Measurements from ENCODE around the gene TANK.
"Not testable (repeated sequence)": the region's sequence is repeated elsewhere in the genome, so short reads cannot be mapped to it uniquely, and the experiment has no call there.

Gene TANK

DNA sequence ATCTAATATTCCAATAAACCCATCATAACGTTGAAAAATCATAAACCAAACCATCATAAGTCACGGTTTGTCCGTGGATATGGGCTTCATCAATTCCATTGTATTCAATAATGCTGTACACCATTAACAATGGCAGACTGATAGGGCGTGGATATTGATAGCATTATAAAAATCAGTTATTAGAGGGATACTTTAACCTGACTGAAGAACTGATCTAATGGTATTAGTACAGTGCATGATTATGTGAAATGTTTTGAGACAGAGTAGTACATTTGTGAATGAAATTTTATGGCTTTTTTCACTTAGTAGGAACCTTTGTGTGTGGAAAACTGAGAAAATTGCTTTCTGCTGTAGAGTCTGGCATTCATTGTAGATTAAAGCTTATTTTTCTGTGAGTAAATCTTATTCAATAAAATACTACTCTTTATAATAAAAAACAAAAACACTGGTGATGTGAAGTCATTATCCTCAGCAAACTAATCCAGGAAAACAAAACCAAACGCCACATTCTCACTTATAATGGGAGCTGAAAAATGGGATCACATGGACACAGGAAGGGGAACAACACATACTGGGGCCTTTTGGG is 119.1 kb downstream of the TANK start:
- DNase-seq, result not testable (repeated sequence)

DNA sequence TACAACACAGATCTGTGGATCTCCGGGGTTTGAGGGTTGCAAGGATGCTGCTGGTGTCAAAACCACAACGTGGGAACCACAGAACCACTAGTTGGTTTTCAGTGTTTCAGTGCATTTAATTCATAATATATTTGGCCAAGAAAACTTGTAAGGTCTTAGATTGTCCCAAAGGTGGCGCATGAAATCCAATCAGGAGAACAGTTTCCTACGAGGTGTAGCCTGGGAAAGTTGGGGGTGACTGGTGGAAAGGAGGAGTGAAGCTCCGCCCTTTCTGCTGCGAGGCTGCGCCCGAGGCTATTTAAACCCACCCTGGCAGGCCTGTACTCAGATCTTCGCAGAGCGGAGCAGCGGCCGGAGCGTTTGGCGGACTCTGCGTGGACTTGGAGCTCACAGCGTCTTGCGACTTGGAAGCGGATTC is 120.7 kb downstream of the TANK start:
- not testable (repeated sequence) for DNase-seq

GRCh38 chr2:161281615-161282310 is 121.5 kb downstream of the TANK start:
- not testable (repeated sequence) for DNase-seq

DNA sequence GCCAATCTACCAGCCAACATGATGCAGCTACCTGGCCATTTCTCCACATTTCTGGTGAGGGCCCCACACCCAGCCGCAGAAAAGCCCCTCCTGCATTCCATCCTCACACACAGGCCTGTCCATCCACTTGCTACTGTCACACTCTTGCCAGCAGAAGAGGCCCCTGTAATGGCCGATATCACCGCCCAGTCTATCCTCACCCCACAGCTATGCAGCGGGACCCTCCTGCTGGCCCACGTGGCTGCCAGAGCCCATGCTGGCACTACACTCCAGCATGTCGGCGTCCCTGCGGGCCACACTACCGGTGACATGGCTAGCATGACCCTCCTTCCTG is 122.0 kb downstream of the TANK start:
- DNase-seq, result not testable (repeated sequence)

GRCh38 chr2:161283926-161284325 is 123.7 kb downstream of the TANK start:
- DNase-seq, result no peak

Measured in NCI-H345 (cell line).